ENCODE data around the gene CALD1.
A peak's percentile ranks its signal among the peaks of the same experiment; 100 is the strongest.

Gene CALD1

DNA sequence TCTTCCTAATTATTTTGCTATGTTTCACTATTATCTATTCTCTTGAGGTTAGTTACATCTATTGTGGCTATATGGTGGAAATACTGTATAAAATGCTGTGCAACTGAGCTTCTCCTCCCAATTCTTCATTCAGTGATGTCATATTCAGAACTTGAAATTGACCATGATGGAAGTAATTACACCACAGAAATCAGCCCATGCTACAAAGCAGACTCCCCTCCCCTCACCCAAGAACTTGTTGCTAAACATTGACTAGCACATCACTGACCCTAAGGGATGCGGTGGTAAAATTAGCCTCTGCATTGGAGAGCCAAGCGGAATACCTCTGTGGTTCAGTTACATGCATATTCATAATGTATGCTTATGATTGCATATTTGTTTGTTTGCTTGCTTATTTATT lies 8.8 kb downstream of the CALD1 start:
- no peak for DNase-seq

DNA sequence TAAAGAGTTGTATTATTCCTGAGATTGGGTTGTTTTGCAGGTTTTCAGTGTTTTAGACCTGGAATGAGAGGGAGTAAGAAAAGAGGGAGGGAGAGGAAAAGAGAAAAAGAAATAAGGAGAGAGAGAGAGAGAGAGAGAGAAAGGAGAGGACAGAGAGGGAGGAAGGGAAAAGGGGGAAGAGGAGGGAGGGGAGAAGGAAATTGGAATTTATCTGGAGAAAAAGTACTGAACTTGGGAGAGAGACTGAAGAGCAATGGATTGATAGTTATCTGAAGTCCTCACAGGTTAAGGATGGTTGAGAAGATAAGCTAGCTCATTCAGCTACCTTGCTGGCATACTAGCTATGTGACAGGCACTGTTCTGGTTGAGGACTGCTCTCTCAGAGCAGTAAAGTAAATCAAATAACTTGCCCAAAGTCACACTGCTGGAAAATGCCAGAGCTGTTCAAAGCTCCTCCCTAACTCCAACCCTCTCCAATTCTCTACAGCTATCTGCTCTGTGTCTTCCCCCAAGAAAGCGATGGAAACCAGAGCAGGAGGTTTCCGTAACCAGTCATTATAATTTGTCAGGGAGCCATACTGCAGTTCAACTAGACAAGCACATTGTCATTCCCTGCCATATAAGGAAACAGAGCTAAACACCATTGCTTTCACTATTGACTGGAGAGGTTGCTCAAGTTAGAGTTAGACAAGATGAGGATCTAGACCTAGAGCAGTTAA lies 10.7 kb downstream of the CALD1 start:
- no peak for DNase-seq

DNA sequence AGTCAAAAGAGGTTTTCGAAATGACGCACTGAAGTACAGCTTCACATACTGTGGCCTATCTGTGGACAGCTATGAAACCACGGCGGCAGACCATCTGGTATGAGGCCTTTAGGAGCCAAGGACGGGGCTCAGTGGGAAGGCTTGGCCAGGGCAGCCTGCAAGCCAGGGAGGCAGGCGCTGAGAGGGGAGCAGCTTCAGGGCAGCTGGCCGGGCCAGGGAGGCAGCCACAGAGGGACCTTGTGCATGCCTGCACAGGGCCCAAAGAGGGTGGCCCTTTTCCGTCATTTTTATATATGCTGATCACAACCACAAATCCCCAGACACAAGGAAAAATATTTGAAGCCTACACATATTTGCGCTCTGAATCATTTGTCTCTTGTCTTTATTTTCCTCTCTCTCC lies 13.5 kb downstream of the CALD1 start:
- no peak for DNase-seq

DNA sequence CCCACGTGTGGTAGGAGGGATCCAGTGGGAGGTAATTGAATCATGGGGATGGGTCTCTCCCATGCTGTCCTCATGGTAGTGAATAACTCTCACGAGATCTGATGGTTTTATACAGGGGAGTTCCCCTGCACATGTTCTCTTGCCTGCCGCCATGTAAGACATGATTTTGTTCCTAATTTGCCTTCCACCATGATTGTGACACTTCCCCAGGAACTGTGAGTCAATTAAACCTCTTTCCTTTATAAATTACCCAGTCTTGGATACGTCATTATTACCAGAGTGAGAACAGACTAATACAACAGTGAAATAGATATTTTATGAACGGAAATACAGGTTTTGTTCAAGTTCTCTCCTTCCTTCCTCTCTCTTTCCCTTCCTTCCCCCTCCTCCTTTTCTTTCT lies 15.8 kb downstream of the CALD1 start:
- no peak for DNase-seq

DNA sequence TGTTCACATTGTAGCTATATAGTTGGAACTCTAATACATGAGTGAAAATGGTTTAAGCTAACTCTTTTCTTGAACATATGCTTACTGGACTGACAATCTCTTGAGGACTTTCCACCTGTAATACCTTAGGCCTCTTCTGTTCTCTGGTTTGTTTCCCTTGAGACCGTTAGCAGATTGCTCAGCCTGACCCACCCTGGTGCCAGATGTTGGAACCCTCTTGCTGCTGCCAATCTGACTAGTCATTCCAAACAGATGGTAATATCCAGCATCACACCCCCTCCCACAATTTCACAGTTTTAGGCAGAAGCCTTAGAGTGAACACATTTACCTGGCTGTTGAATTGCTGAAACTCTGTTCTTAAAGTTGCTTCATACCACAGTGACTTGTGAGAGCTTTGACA lies 18.7 kb downstream of the CALD1 start:
- no peak for DNase-seq

DNA sequence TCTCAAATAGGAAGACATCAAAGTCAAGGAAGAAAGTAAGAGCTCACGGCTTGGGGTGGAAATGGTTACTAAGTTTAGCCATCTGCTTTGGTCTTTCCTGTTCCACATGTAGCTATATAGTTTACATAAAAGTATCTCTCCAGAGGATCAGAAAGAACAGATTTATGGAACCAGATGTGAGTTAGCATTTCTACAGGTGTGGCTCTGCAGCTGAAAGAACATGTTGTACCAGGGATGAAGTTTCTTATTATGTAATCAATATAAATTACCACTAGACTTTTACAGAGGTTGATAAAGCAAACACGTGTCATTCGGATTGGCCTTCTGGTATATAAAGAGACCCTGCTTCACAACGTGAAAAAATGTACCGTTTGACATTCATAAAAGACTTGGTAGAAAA lies 19.9 kb downstream of the CALD1 start:
- DNase-seq: no peak

DNA sequence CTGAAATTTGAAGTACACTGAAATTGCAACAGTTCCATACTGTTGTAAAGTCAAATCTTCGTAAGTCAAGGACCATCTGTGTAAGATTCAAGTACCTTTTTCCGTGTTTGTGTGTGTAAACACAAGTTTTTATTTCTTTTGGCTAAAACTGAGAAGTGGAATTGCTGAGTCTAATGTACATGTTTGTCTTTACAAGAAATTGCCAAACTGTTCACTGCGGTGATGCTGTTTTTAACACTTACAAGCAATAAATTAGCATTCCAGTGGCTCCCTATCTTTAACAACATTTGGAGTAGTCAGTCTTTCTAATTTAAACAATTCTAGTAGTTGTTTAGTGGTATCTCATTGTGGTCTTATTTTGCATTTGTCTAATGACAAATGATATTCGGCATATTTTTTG lies 23.3 kb downstream of the CALD1 start:
- DNase-seq: no peak

DNA sequence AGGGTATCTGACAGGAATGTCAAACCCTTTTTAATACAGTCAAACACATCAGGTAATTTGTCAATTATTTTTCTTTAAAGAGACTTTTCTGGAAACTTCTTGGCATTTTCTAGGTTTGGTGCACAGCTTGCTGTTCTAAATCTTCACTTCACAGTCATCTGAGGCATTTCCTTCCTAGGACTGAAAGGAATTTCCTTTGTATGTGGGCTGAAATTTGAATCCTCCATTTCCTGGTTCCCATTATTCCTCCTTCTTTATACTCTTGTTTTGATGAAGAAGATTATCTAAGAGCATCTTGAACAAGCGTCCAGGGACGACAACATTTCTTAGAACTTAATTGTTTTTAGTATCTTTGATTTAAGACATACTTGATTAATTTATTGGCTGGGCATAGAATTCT lies 24.9 kb downstream of the CALD1 start:
- DNase-seq: no peak

DNA sequence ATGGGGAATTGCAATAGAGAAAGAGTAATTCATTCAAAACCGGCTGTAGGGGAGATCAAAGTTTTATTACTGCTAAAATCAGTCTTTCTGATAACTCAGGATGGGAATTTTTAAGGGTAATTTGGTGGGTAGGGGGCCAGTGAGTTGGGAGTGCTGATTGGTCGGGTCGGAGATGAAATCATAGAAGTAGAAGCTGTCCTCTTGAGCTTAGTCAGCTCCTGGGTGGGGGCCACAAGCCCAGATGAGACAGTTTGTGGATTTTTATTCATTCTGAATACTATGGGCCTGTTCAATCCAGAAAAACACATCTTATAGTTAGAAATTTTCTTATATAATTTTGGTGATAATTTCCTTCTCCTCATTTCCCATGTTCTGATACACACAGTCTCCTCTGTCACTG lies 25.4 kb downstream of the CALD1 start:
- DNase-seq: no peak

DNA sequence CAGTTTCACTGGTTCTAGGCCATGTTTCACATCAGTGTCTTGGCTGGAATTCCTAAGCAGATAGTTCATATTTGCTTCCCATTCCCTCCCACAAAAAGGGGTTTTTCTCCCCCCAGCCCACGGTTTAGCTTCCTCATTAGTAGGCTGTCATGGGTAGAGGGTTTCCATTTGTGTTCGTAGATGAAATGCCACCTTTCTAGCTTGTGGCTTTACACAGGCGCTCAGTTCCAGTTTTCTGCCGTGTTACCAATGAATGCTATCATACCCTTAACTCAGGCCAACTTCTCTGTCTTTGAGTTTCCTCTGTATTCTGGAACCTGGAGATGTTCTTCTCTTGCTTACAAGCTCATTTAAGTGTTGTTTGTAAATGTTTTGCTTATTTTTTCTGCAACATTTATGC lies 26.8 kb downstream of the CALD1 start:
- DNase-seq: no peak

DNA sequence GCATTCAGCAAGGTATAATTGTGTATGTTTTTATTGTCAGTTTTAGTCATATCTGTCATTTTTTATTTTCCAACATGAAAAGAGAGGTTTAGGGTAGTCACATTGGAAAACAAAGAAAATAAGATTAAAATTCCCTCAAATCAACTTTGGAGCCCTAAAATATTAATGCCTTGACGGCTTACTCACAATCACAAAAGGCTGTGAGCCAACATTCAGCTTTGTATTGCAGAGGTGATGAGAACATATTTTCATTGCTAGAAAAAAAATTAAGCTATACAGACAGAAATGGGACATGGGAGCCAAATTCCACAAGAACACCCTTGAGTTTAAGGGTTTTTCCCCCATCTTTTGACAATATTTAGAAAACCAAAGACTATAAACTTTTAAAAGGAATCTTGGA lies 30.2 kb downstream of the CALD1 start:
- DNase-seq: no peak

DNA sequence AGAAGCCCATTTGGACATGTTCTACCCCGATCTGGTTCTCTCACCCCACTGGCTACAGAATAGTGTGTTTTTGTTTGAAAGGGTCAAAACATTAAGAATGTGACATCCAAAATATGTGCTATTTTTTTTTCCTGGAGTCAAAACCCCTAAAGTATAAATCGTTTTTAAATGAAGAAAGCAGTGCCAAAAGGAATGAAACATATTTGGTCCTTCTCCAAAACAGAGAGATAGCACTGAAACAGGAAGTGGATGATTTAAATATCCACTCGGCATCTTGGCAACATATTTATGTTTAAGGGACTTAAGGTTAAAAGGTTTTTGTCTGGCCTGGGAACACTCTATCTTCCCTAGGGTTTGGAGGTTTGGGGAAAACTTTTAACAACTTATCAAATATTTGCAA lies 32.3 kb downstream of the CALD1 start:
- DNase-seq: no peak

DNA sequence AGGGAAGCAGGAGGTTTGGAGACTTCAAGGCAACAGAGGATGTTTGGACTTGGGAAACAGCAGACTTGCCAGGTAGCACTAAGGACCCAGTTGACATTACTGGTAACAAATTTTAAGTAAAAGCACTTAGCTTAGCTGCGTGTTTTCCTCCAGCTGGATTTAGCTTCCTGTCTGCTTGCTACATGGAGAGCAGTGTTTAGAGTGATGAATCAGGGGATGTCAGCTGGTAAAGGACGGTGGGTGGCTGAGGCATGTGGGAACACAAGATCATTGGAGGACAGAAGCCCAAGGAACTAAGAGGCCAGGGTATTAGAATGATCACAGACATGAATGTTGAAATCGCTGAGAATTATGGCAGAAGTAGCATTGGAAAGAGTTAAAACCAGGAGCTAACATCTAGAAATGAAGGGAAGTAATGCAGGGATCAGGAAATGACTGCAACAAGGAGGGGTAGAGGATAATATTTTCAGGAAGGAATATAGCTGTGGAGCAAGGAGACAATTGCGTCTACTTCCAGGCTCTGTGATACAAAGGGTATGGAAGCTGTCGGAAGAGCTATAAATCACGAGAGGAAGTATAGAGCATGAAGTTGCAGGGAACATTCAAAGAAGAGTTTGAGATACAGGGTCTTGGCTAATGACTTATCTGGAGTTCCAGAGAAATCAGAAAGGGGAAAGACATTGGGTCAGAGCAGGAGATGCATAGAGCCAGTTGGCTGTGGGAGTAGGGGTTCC lies 34.4 kb downstream of the CALD1 start:
- DNase-seq: peak in 3 of 4 experiments; percentile 4 to 28 (median 4)

DNA sequence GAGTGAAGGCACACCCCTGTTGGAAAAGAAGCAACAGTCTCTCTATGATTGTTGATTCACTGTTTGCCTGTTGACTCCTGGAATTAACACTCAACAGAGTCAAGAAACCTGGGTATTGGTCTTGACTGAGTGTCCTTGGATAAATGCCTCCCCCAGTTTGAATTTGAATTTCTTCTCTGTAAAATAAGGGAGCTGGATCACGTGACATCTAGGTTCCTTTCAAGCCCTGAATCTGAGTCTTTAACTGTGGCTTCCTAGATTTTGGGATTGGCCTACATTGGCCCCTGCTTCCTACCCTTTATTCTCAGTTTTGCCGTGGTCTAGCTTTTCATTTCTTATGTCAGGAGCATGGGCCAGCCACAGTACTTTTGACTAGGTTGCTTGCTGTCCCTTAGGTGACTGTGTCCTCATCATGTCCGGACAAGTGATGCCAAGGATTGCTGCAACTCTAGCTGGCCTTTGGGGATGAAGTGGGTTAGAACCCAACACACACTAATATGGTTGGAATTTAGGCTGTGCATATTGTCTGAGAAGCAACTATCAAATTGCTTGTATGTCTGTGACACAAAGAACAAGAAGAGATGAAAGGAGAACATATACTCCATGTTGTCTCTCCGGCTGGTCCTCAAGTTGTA lies 35.4 kb downstream of the CALD1 start:
- no peak for DNase-seq

DNA sequence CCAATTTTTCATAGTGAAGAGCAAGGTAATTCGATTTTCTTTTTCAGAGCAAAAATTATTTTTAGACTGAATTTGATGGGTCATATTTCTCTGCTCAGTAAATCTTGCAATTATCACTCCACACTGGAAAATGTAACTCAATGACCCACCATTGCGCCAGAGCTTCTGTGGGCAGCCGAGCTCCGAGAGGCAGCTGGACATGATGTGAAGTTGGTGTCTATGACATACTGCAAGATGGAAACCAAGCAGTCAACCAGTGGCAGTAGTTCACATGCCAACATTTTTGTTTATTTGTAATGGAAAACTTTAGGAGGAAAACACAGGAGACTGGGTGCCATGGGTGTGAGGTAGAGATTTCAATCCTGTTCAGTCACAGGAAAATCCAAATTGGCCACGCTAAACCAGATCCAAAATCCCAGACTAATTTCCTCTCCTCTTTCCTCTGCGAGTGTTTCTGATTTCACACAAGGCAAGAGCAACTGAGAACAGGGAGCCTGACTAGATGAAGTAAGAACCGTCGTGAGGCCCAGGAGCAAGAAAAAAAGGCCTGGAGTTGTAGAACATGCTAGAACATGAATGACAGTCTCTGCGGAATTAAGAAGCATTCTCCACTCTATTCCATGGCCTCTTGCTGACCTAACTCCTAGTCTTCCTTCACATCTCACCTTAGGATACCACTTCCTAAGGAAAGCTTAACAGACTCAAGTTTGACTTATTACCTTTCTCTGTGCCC lies 39.3 kb downstream of the CALD1 start:
- DNase-seq: no peak

DNA sequence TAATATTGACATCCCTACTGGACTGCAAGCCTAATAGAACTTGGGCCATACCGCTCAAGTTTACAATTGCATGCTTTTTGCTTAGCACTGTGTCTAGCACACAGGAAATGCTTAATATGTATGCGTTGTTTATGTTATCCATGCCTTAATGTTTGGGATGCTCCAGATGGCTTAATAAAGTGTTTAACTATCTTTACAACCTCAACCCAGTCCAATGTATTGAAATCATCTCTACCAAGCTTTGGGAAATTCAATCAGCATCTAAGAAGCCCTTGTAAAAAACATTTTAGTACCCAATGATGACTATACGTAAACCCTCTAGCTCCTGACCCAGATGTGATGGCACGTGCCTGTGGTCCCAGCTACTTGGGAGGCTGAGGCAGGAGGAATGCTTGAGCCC lies 40.0 kb downstream of the CALD1 start:
- DNase-seq: no peak

DNA sequence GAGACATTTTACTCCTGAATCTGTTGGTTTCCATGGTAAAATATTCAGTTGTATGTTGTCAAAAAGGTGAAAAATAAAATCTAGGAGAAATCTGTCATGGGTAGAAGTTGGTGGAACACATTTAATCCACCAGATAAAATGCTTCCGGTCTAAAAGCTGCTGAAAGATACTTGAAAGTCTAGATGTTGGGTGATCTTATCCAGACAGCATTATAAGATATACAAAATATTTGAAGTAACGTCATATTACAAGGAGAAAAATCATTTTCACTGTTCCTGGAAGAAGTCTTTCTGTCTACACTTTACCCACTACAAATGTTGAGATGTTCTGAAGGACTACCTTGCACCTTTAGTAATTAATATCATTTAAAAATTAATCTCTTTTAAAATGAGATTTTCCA lies 40.9 kb downstream of the CALD1 start:
- no peak for DNase-seq

DNA sequence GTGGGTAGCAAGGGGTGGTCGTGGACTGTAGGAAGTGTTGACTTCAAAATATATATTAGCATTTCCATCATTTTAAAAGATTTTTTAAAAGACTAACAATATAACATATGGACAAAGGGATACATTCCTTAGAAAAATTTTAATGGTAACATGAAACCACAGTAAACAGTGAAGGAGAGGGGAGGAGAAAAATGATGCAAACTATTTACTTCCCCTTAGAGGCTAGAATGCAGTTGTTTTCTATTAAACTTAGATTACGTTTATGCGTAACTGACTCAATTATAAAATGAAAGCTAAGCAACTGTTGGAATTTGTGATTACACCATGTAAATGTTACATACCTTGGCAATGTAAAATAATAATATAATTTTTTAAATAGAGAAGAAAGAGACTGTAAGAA lies 41.3 kb downstream of the CALD1 start:
- no peak for DNase-seq

DNA sequence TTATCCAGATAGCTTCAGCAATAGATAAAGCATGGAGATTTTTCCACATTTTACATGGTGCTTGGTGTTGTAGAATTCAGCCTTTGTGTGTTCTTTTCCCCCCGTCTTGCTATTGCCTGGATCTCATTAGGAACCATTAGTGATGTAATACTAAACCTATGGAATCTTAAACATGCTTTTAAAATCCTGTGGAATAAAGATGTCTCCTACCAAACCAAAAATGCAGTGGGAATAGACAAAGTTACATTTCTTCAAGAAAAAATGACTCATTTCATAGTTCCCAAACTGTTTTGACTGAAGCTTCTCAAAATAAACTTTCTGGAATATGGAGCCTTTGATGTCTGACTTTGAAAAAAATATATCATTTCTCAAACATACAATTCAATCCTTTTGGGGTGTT lies 44.0 kb downstream of the CALD1 start:
- no peak for DNase-seq

DNA sequence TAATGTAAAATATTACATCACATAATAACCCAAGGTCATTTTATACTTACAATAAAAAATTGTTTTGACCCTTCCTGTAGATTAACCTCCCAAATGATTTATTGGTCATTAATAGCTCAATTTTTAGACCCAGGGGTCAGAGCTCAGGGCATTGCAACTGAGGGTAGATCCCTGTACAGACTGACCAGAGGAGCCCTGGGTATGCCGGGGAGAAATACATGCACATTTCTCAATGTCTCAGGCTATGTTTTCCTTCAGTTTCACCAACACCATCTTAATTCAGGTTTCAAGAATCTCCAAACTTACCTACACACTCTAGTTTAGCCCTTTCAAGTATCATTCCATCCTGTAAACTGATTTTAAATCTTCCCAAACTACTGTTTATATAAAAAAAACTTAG lies 46.2 kb downstream of the CALD1 start:
- DNase-seq: no peak

DNA sequence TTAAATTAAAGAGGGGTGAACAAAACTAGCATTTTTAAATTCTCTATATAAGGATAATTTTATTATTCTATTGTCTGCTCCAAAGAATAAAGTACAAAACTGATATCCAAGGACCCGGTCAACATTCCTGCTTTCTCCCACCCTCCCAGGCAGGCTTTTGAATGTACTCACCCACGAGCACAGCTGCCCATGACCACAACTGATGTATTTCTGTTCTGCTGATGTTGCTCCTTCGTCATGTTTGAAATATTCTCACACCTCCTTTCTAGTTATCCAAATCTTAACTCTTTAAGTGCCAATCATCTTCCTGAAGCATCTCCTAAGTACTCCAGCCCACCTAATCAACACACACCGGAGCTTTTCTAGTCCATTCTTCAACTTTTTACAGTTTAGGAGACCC lies 46.7 kb downstream of the CALD1 start:
- DNase-seq: no peak

DNA sequence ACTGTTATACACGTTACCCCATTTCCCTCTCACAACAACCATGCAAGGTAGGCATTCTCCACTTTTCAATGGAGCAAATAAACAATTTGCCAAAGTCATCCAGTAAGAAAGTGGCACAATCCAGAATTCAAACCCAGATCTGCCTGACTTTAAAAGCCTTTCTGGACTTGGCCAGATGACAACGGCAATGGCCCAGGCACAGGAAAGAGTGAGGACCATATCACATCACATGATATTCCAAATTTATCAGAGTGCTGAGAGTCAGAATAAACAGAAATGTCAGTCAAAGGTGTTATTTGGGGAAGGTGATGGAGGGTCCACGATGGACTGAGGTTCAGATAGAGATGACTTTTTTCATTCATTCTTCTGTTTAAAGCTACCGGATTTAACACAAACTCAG lies 48.0 kb downstream of the CALD1 start:
- no peak for DNase-seq

DNA sequence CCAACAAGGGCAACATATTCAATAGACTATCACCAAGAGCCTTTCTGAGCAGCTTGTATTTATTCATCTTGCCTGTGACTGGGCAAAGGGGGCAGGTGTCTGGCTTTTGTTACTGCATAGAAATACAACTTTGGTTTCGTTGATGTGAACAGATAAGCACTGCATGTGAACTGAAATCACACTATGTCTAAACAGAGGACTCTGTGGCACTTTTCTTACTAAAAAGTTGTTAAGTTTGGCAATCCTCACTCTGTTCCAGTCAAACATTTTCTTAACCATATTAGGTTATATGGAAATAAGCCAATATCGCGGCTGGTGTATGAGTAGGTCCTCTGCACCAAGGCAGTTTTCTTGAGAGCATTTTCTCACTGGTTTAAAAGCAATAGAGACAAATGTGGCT lies 48.5 kb downstream of the CALD1 start:
- DNase-seq: no peak

DNA sequence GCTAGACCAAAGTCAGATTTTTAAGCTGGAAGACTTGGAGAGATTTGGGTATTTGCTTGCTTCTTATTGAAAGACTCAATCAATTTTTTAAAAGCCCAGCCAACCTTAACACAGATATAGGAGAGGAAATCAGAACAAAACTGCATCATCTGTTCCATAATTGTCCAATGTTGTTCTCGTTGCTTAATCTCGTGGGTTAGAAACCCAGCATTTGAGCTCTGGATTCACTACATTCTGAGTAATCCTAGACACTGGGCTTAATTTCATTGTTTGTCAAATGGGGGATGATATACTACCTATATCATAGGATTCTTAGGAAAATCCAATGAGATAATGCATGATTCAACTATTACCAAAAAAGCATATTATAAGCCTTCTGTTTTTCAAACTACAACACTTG lies 48.9 kb downstream of the CALD1 start:
- no peak for DNase-seq
